Hematopoietic multipotent progenitor cell treated with erythropoietin and hydrocortisone succinate and interleukin-3 and kit ligand, for 6 days (in vitro differentiated cells): ENCODE results near the gene CSGALNACT2.

ENCODE experiments used
- DNase-seq: peaks from one replicate; pipeline ENCODE4 v3.0.0-alpha.2; 2015

CSGALNACT2 gene

GRCh38 chr10:43124574-43125273 is 13.5 kb upstream of the CSGALNACT2 start:
- DNase-seq, result no peak

GRCh38 chr10:43125274-43125845 is 12.9 kb upstream of the CSGALNACT2 start:
- no peak for DNase-seq

- DNase-seq, result no peak
Measured at GRCh38 chr10:43125881-43126731, 12.1 kb upstream of the CSGALNACT2 start.

- no peak for DNase-seq
Measured at GRCh38 chr10:43126759-43127424, 11.4 kb upstream of the CSGALNACT2 start.

GRCh38 chr10:43127442-43127841 is 10.8 kb upstream of the CSGALNACT2 start:
- DNase-seq, result no peak

- DNase-seq, result no peak
Measured at GRCh38 chr10:43128331-43128730, 9.9 kb upstream of the CSGALNACT2 start.

GRCh38 chr10:43128958-43129706 is 9.1 kb upstream of the CSGALNACT2 start:
- DNase-seq, result peak; percentile 75

- no peak for DNase-seq
Measured at GRCh38 chr10:43130770-43131171, 7.5 kb upstream of the CSGALNACT2 start.

GRCh38 chr10:43131256-43131655 is 7.0 kb upstream of the CSGALNACT2 start:
- DNase-seq, result no peak

- DNase-seq, result no peak
Measured at GRCh38 chr10:43131906-43132305, 6.3 kb upstream of the CSGALNACT2 start.

GRCh38 chr10:43132867-43133787 is 5.1 kb upstream of the CSGALNACT2 start:
- DNase-seq, result no peak

- no peak for DNase-seq
Measured at GRCh38 chr10:43134126-43134905, 3.9 kb upstream of the CSGALNACT2 start.

- no peak for DNase-seq
Measured at GRCh38 chr10:43135064-43135463, 3.2 kb upstream of the CSGALNACT2 start.

- no peak for DNase-seq
Measured at GRCh38 chr10:43135656-43136055, 2.6 kb upstream of the CSGALNACT2 start.

- no peak for DNase-seq
Measured at GRCh38 chr10:43136432-43136831, 1.8 kb upstream of the CSGALNACT2 start.

- DNase-seq, result no peak
Measured at GRCh38 chr10:43136995-43137716, 1.1 kb upstream of the CSGALNACT2 start.

- DNase-seq, result peak; percentile 49
Measured at GRCh38 chr10:43137717-43138020, 576 bp upstream of the CSGALNACT2 start.

GRCh38 chr10:43138757-43139241 is 554 bp downstream of the CSGALNACT2 start:
- DNase-seq, result peak; percentile 78

GRCh38 chr10:43141421-43141820 is 3.2 kb downstream of the CSGALNACT2 start:
- DNase-seq, result no peak

- DNase-seq, result no peak
Measured at GRCh38 chr10:43145311-43145710, 7.1 kb downstream of the CSGALNACT2 start.
